Measurements from ENCODE around the gene AP3B1. TPM values are rescaled to one million over a fixed set of nuclear protein-coding genes. Genes with fewer than 3 reads are reported as not detected.

Gene AP3B1
- total and polyA plus RNA-seq, 2 experiments from 2014 or later: 32.1 to 46.3 TPM

DNA sequence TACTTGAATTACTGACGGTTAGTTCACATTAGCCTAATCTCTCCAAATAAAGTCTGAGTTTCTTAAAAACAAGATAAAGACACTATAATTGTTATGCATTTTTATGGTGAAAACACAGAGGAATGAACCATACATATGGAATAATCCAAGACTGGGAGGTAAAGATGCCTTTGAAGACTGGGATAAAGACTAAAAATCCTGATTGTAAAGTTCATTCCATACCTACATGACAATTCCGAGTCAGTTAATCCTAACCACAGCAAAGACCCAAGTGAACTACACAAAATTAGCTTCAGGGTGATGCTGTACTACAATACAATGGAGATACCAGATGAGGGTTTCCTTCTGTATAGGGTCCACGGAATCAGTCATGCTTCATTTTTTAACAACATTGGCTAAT is 6.3 kb downstream of the AP3B1 start:
- DNase-seq (ENCODE audit: low spot score): no peak
- H3K4me3 ChIP-seq: no peak overlapping the region
- H3K27ac Mint-ChIP-seq: no peak overlapping the region
- H3K27me3 ChIP-seq (ENCODE audit: insufficient read depth): no peaks in the 10 kb centered on the region
- no peaks in the 10 kb centered on the region for H3K27me3 Mint-ChIP-seq (ENCODE audit: insufficient read depth, low read depth, poor library complexity)
- peaks cover 94% of the 10 kb centered on the region for H3K79me2 ChIP-seq (replicated peaks; ENCODE audit: insufficient read depth)
- no peaks in the 10 kb centered on the region for H3F3A ChIP-seq (replicated peaks; ENCODE audit: low read depth)
- TF ChIP-seq NANOG (IDR thresholded peaks at IDR 0.05; ENCODE audit: borderline replicate concordance): no peak
- TF ChIP-seq, protein P1, sequence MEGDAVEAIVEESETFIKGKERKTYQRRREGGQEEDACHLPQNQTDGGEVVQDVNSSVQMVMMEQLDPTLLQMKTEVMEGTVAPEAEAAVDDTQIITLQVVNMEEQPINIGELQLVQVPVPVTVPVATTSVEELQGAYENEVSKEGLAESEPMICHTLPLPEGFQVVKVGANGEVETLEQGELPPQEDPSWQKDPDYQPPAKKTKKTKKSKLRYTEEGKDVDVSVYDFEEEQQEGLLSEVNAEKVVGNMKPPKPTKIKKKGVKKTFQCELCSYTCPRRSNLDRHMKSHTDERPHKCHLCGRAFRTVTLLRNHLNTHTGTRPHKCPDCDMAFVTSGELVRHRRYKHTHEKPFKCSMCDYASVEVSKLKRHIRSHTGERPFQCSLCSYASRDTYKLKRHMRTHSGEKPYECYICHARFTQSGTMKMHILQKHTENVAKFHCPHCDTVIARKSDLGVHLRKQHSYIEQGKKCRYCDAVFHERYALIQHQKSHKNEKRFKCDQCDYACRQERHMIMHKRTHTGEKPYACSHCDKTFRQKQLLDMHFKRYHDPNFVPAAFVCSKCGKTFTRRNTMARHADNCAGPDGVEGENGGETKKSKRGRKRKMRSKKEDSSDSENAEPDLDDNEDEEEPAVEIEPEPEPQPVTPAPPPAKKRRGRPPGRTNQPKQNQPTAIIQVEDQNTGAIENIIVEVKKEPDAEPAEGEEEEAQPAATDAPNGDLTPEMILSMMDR (conservative IDR thresholded peaks at IDR 0.05; ENCODE audit: low read depth in 2 of 2): no peak
- TF ChIP-seq JUNB (IDR thresholded peaks at IDR 0.05; ENCODE audit: unreplicated experiment): no peak
- TF ChIP-seq EZH2phosphoT487 (IDR thresholded peaks at IDR 0.05; ENCODE audit: unreplicated experiment): no peak
- no peak for TF ChIP-seq STAT1 (IDR thresholded peaks at IDR 0.05; ENCODE audit: unreplicated experiment)
- no peak for TF ChIP-seq CREB1 (CRISPR knock-in tag; IDR thresholded peaks at IDR 0.05; ENCODE audit: low read depth)
- no peak for TF ChIP-seq POLR2AphosphoS5 (IDR thresholded peaks at IDR 0.05; ENCODE audit: low read depth)
- TF ChIP-seq, protein P2, sequence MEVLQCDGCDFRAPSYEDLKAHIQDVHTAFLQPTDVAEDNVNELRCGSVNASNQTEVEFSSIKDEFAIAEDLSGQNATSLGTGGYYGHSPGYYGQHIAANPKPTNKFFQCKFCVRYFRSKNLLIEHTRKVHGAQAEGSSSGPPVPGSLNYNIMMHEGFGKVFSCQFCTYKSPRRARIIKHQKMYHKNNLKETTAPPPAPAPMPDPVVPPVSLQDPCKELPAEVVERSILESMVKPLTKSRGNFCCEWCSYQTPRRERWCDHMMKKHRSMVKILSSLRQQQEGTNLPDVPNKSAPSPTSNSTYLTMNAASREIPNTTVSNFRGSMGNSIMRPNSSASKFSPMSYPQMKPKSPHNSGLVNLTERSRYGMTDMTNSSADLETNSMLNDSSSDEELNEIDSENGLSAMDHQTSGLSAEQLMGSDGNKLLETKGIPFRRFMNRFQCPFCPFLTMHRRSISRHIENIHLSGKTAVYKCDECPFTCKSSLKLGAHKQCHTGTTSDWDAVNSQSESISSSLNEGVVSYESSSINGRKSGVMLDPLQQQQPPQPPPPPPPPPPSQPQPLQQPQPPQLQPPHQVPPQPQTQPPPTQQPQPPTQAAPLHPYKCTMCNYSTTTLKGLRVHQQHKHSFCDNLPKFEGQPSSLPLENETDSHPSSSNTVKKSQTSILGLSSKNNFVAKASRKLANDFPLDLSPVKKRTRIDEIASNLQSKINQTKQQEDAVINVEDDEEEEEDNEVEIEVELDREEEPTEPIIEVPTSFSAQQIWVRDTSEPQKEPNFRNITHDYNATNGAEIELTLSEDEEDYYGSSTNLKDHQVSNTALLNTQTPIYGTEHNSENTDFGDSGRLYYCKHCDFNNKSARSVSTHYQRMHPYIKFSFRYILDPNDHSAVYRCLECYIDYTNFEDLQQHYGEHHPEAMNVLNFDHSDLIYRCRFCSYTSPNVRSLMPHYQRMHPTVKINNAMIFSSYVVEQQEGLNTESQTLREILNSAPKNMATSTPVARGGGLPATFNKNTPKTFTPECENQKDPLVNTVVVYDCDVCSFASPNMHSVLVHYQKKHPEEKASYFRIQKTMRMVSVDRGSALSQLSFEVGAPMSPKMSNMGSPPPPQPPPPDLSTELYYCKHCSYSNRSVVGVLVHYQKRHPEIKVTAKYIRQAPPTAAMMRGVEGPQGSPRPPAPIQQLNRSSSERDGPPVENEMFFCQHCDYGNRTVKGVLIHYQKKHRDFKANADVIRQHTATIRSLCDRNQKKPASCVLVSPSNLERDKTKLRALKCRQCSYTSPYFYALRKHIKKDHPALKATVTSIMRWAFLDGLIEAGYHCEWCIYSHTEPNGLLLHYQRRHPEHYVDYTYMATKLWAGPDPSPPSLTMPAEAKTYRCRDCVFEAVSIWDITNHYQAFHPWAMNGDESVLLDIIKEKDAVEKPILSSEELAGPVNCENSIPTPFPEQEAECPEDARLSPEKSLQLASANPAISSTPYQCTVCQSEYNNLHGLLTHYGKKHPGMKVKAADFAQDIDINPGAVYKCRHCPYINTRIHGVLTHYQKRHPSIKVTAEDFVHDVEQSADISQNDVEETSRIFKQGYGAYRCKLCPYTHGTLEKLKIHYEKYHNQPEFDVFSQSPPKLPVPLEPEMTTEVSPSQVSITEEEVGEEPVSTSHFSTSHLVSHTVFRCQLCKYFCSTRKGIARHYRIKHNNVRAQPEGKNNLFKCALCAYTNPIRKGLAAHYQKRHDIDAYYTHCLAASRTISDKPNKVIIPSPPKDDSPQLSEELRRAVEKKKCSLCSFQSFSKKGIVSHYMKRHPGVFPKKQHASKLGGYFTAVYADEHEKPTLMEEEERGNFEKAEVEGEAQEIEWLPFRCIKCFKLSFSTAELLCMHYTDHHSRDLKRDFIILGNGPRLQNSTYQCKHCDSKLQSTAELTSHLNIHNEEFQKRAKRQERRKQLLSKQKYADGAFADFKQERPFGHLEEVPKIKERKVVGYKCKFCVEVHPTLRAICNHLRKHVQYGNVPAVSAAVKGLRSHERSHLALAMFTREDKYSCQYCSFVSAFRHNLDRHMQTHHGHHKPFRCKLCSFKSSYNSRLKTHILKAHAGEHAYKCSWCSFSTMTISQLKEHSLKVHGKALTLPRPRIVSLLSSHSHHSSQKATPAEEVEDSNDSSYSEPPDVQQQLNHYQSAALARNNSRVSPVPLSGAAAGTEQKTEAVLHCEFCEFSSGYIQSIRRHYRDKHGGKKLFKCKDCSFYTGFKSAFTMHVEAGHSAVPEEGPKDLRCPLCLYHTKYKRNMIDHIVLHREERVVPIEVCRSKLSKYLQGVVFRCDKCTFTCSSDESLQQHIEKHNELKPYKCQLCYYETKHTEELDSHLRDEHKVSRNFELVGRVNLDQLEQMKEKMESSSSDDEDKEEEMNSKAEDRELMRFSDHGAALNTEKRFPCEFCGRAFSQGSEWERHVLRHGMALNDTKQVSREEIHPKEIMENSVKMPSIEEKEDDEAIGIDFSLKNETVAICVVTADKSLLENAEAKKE (CRISPR knock-in tag; IDR thresholded peaks at IDR 0.05): no peak
- TF ChIP-seq, protein P3, sequence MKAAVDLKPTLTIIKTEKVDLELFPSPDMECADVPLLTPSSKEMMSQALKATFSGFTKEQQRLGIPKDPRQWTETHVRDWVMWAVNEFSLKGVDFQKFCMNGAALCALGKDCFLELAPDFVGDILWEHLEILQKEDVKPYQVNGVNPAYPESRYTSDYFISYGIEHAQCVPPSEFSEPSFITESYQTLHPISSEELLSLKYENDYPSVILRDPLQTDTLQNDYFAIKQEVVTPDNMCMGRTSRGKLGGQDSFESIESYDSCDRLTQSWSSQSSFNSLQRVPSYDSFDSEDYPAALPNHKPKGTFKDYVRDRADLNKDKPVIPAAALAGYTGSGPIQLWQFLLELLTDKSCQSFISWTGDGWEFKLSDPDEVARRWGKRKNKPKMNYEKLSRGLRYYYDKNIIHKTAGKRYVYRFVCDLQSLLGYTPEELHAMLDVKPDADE (IDR thresholded peaks at IDR 0.05): no peak
- TF ChIP-seq EZH2 (IDR thresholded peaks at IDR 0.05; ENCODE audit: low read depth, unreplicated experiment): no peak
- no peak for TF ChIP-seq ZNF114 (CRISPR knock-in tag; IDR thresholded peaks at IDR 0.05)
- peaks cover 43% of the 10 kb centered on the region for H4K20me1 ChIP-seq (replicated peaks; ENCODE audit: insufficient read depth)
- H3K4me3 Mint-ChIP-seq: no peak overlapping the region
- H3K9me3 Mint-ChIP-seq: no peaks in the 10 kb centered on the region
- no peak overlapping the region for H3K4me2 ChIP-seq
- H3K4me1 ChIP-seq (ENCODE audit: insufficient read depth): peaks cover 14% of the 10 kb centered on the region
- H3K36me3 ChIP-seq (ENCODE audit: insufficient read depth): no peaks in the 10 kb centered on the region
- H3K36me3 Mint-ChIP-seq (ENCODE audit: low read depth): no peaks in the 10 kb centered on the region; the same call in 2 of the 3 replicates
- ATAC-seq: no peak
- no peak overlapping the region for H2AFZ ChIP-seq
- no peak overlapping the region for H3K27ac ChIP-seq (ENCODE audit: low read depth)
- peaks cover 22% of the 10 kb centered on the region; the same call in 2 of the 3 replicates for H3K4me1 Mint-ChIP-seq
- H3K9me2 ChIP-seq (ENCODE audit: insufficient read depth): no peaks in the 10 kb centered on the region

All from GM23338 (cell line).